Nephron progenitor cell (in vitro differentiated cells): ENCODE results near the gene SMARCD2.
"Not testable (repeated sequence)": the region's sequence is repeated elsewhere in the genome, so short reads cannot be mapped to it uniquely, and the experiment has no call there.

Experiments
- DNase-seq: peaks from one replicate; pipeline ENCODE4 v3.0.0; 2021
- H3K27ac Mint-ChIP-seq: 2 replicates; pipeline ENCODE4 v1.8.0; 2021; ENCODE audit warnings: mild to moderate bottlenecking, moderate library complexity, mixed read lengths
- H3K27me3 Mint-ChIP-seq: 2 replicates; pipeline ENCODE4 v1.8.0; 2021; ENCODE audit warnings: mild to moderate bottlenecking, low read depth, mixed read lengths; ENCODE audit not compliant: poor library complexity
- H3K36me3 Mint-ChIP-seq: 2 replicates; pipeline ENCODE4 v1.8.0; 2021; ENCODE audit warnings: low read depth, mixed read lengths
- H3K4me1 Mint-ChIP-seq: 2 replicates; pipeline ENCODE4 v1.8.0; 2021; ENCODE audit warnings: mixed read lengths
- H3K4me3 Mint-ChIP-seq: 2 replicates; pipeline ENCODE4 v1.8.0; 2021; ENCODE audit warnings: mild to moderate bottlenecking, moderate library complexity, mixed read lengths
- H3K9me3 Mint-ChIP-seq: 2 replicates; pipeline ENCODE4 v1.8.0; 2021; ENCODE audit warnings: mild to moderate bottlenecking, moderate library complexity, mixed read lengths
- TF ChIP-seq, protein P1 (sequence below): fragments of 200-600 bp; sonication (generic); IDR thresholded peaks from 2 replicates; pipeline ENCODE4 v1.5.0; 2021; ENCODE audit warnings: antibody characterized with exemption

SMARCD2 gene

GRCh38 chr17:63874061-63874626 lies 31.7 kb upstream of the SMARCD2 start:
- not testable (repeated sequence) for H3K9me3 Mint-ChIP-seq, H3K4me1 Mint-ChIP-seq, H3K27ac Mint-ChIP-seq, H3K36me3 Mint-ChIP-seq, H3K4me3 Mint-ChIP-seq, DNase-seq
- peaks cover 33% of the 10 kb centered on the region for H3K27me3 Mint-ChIP-seq

DNA sequence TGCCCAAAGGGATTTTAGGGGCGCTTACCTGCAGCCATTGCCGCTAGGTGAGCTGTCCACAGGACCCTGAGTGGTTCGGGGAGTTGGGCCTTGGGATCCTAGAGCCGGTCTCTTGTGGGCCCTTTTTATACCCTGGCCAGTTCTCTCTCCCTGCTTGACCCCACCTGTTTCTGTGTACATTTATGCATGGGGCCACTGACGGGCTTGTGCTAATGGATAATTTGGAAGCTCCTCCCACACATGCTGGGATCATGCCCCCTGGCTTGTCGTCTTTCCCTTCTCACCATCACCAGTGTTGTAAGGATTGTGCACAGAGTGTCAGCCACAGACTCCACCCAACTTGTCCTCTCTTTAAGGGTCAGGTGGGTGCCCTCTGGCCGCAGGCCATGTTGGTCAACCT lies 31.1 kb upstream of the SMARCD2 start, which contains the start of gene CSH2:
Gene CSH2 (minus strand): TSS at position 101 of the 400 bp plus-strand sequence. CDS start 63 bp downstream, at position 38.
- not testable (repeated sequence) for H3K4me3 Mint-ChIP-seq, H3K27ac Mint-ChIP-seq, DNase-seq, H3K9me3 Mint-ChIP-seq, H3K4me1 Mint-ChIP-seq, H3K36me3 Mint-ChIP-seq
- H3K27me3 Mint-ChIP-seq: peaks cover 28% of the 10 kb centered on the region

DNA sequence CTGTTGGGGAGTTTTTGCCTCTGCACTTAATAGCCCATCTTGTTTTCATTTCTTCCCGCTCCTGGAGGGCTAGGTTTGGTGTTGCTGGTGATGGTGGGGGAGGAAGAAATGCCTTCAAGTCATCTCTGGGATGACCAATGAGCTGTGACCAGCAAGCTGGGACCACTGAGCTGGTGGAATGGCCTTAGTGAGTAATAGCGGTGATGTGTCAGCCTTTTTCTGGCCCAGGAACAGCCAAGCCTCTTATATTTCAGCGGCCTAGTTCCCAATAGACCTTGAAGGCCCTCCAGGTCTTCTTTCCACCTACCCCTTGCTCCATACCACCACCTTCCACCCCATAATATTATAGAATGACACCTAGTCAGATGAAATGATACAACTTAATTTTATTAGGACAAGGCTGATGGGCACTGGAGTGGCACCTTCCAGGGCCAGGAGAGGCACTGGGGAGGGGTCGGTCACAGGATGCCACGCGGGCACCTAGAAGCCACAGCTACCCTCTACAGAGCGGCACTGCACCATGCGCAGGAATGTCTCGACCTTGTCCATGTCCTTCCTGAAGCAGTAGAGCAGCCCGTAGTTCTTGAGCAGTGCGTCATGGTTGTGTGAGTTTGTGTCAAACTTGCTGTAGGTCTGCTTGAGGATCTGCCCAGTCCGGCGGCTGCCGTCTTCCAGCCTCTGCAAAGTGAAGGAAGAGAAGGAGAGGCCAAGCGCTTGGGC lies 29.3 kb upstream of the SMARCD2 start:
- not testable (repeated sequence) for DNase-seq, H3K36me3 Mint-ChIP-seq, H3K4me3 Mint-ChIP-seq, H3K4me1 Mint-ChIP-seq, H3K9me3 Mint-ChIP-seq, H3K27ac Mint-ChIP-seq
- H3K27me3 Mint-ChIP-seq: peaks cover 16% of the 10 kb centered on the region

DNA sequence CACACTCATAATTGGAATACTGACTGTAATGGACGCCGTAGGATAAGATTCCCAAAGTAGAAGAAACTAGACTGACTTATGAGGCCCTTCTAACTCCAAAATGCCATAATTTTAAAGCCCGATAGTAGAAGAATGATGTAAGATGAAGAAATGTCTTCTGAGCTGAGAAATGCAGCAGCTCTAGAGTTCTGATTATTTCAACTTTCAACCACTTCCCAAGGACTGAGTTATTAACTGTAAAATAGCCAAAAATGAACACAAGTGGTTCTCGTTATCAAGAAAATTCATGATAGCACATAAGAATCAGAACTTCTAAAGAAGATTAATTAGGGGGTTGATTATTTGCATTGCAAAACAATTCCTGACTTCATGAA lies 27.8 kb upstream of the SMARCD2 start:
- H3K4me1 Mint-ChIP-seq, H3K36me3 Mint-ChIP-seq, DNase-seq, H3K27ac Mint-ChIP-seq, H3K4me3 Mint-ChIP-seq, H3K9me3 Mint-ChIP-seq, H3K27me3 Mint-ChIP-seq: not testable (repeated sequence)

DNA sequence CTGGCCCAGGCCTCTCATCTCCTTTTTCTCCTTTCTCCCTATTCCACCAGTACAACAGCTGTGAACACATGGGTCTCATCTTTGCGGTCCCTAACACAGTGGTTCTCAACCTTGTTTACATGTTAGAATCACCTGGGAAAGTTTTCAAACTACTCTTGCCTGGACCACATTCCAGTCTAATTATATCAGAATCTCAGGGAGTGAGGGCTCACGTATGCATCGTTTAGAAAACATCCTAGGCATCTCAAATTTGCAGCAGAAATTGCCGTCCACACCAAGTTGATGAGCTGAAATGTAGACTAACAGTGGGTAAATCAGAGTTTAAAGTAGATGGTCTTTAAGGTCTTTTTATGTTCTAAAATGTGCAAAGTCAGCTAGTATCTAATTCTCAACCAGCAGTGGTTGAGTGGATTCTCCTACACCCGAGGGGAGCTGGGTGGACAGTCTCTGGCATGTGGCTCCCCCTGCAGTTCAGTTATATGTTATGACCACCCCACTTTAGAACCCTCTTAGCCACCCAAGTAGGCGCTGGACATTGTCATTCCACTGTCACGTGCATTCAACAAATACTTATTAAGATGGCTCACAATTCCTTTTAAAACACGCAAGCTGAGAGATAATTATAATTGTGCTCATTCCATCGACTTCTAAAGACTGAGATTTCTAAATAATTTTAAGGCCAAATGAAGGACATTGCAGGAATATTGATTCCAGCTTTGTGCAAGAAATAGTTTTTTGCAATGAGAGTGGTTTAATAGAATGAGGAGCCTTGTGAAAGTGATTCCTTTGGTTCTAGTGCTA lies 27.2 kb upstream of the SMARCD2 start:
- not testable (repeated sequence) for H3K27me3 Mint-ChIP-seq, H3K4me1 Mint-ChIP-seq, H3K36me3 Mint-ChIP-seq, H3K4me3 Mint-ChIP-seq, H3K9me3 Mint-ChIP-seq, DNase-seq, H3K27ac Mint-ChIP-seq

DNA sequence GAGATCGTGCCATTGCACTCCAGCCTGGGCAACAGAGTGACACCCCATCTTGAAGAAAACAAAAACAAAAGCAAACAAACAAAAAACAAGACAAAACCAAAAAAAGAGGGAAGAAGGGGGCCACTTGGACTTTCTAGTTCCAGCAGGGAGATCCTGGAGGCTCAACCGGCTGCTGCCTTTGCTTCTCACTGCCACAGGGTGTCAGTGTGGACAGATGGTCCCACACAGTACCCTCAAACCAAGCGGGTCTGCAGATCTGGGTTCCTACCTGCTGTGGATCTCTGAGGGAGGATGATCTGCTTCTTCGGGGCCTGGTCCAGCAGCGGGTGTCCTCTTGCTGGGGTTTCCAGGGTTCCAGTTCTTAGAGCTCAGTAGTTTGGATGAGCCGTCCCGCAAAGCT lies 24.1 kb upstream of the SMARCD2 start:
- not testable (repeated sequence) for H3K4me3 Mint-ChIP-seq, H3K27me3 Mint-ChIP-seq, H3K27ac Mint-ChIP-seq, H3K36me3 Mint-ChIP-seq, H3K9me3 Mint-ChIP-seq, H3K4me1 Mint-ChIP-seq, DNase-seq

- Mint-ChIP-seq H3K36me3 (no peaks in the 10 kb centered on the region), H3K27me3 (peaks cover 47% of the 10 kb centered on the region), H3K4me3 (no peak overlapping the region), H3K9me3 (no peaks in the 10 kb centered on the region), H3K4me1 (no peaks in the 10 kb centered on the region), H3K27ac (no peak overlapping the region)
- TF ChIP-seq, protein P1, sequence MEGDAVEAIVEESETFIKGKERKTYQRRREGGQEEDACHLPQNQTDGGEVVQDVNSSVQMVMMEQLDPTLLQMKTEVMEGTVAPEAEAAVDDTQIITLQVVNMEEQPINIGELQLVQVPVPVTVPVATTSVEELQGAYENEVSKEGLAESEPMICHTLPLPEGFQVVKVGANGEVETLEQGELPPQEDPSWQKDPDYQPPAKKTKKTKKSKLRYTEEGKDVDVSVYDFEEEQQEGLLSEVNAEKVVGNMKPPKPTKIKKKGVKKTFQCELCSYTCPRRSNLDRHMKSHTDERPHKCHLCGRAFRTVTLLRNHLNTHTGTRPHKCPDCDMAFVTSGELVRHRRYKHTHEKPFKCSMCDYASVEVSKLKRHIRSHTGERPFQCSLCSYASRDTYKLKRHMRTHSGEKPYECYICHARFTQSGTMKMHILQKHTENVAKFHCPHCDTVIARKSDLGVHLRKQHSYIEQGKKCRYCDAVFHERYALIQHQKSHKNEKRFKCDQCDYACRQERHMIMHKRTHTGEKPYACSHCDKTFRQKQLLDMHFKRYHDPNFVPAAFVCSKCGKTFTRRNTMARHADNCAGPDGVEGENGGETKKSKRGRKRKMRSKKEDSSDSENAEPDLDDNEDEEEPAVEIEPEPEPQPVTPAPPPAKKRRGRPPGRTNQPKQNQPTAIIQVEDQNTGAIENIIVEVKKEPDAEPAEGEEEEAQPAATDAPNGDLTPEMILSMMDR: no peak
- no peak for DNase-seq
These were observed 16.8 kb upstream of the SMARCD2 start for GRCh38 chr17:63859257-63859656.

GRCh38 chr17:63856425-63856824 lies 13.9 kb upstream of the SMARCD2 start:
- not testable (repeated sequence) for H3K4me3 Mint-ChIP-seq, H3K9me3 Mint-ChIP-seq, H3K36me3 Mint-ChIP-seq, H3K27ac Mint-ChIP-seq, DNase-seq, H3K4me1 Mint-ChIP-seq
- H3K27me3 Mint-ChIP-seq: peaks cover 72% of the 10 kb centered on the region

GRCh38 chr17:63855185-63855584 lies 12.7 kb upstream of the SMARCD2 start:
- H3K27ac Mint-ChIP-seq: no peak overlapping the region
- no peaks in the 10 kb centered on the region for H3K36me3 Mint-ChIP-seq
- H3K4me3 Mint-ChIP-seq: no peak overlapping the region
- no peaks in the 10 kb centered on the region for H3K4me1 Mint-ChIP-seq
- H3K27me3 Mint-ChIP-seq: peaks cover 83% of the 10 kb centered on the region
- no peaks in the 10 kb centered on the region for H3K9me3 Mint-ChIP-seq
- TF ChIP-seq, protein P1: no peak
- DNase-seq: no peak
